ENCODE measurements around the gene SDF2L1. TPM values are rescaled to one million over a fixed set of nuclear protein-coding genes. Genes with fewer than 3 reads are reported as not detected.
A peak's percentile ranks its signal among the peaks of the same experiment; 100 is the strongest.

SDF2L1 gene
- total RNA-seq, 1 donor from 2014 or later = 4.3 TPM

DNA sequence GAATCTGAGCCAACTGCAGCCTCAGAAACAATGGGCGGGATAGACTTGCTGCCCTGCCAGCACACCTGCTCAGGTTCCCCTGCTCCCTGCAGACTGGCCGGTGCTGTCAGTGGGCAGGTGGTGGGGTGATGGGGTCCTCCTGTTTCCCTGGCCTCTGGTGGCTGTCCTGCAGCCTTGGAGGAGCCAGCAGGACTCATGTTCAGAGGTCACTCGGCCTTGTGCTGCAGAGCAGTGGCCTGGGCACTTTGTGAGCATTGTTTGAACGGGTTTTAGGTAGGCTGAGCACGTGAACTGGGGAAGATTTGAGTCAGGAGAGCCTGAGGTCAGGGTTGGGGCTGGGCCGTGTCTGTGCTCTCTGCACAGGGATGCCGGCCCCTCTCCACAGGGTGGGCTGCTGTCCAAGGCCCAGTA, 41.3 kb downstream of the SDF2L1 start:
- H3K4me1 Mint-ChIP-seq = peaks cover 2% of the 10 kb centered on the region
- no peaks in the 10 kb centered on the region for H3K27me3 ChIP-seq
- no peak overlapping the region for H3K27ac ChIP-seq
- no peak overlapping the region for H3K4me2 ChIP-seq
- no peak overlapping the region for H3K4me3 ChIP-seq
- H3K27ac Mint-ChIP-seq = no peak overlapping the region
- no peak for DNase-seq (ENCODE audit: low spot score)
- H4K20me1 ChIP-seq (ENCODE audit: low read depth) = no peaks in the 10 kb centered on the region
- no peaks in the 10 kb centered on the region for H3K9me3 ChIP-seq (ENCODE audit: low read depth)
- H3K4me3 Mint-ChIP-seq = no peak overlapping the region
- TF ChIP-seq, protein P1, sequence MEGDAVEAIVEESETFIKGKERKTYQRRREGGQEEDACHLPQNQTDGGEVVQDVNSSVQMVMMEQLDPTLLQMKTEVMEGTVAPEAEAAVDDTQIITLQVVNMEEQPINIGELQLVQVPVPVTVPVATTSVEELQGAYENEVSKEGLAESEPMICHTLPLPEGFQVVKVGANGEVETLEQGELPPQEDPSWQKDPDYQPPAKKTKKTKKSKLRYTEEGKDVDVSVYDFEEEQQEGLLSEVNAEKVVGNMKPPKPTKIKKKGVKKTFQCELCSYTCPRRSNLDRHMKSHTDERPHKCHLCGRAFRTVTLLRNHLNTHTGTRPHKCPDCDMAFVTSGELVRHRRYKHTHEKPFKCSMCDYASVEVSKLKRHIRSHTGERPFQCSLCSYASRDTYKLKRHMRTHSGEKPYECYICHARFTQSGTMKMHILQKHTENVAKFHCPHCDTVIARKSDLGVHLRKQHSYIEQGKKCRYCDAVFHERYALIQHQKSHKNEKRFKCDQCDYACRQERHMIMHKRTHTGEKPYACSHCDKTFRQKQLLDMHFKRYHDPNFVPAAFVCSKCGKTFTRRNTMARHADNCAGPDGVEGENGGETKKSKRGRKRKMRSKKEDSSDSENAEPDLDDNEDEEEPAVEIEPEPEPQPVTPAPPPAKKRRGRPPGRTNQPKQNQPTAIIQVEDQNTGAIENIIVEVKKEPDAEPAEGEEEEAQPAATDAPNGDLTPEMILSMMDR (IDR thresholded peaks at IDR 0.05) = no peak
- no peak for TF ChIP-seq EZH2phosphoT487 (IDR thresholded peaks at IDR 0.05)
- no peak for TF ChIP-seq EZH2 (IDR thresholded peaks at IDR 0.05)
- no peak overlapping the region for H3K9ac ChIP-seq
- H2AFZ ChIP-seq (replicated peaks) = no peak overlapping the region
- H3F3A ChIP-seq (ENCODE audit: low read depth) = no peaks in the 10 kb centered on the region
- no peaks in the 10 kb centered on the region for H3K36me3 ChIP-seq
- no peaks in the 10 kb centered on the region for H3K79me2 ChIP-seq (ENCODE audit: low read depth)
- peaks cover 9% of the 10 kb centered on the region for H3K27me3 Mint-ChIP-seq (ENCODE audit: insufficient read depth, low read depth)
- H3K4me1 ChIP-seq = no peaks in the 10 kb centered on the region
- H3K9me3 Mint-ChIP-seq = no peaks in the 10 kb centered on the region
- peaks cover 9% of the 10 kb centered on the region for H3K36me3 Mint-ChIP-seq

DNA sequence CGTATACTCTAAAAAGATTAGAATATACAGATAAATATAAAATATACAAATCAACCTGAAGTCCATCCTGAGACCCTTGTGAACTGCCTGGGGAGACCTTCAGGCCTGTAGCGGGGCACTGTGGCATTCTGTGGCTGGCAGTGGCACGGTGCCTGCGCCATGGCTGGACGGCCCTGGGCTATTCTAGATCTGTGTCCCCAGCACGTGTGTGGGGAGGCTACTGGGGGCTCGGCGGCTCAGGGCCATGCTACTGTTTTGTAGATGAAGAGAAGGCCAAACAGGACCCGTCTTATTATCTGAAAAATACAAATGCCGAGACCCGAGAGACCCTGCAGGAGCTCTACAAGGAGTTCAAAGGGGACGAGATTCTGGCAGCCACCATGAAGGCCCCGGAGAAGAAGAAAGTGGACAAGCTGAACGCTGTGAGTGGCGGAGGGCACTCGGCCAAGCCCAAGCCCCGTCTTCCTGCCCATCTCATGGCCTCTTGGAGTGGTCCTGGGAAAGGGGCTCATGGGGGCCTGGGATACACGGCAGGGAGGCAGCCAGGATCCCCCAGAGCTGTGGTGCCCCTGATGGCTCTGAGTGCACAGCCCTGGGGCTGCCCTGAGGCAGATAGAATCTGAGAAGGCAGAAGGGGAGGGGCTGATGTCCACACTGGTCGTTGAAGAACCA, 42.5 kb downstream of the SDF2L1 start:
- Mint-ChIP-seq H3K4me1 (peaks cover 2% of the 10 kb centered on the region), H3K4me3 (no peak overlapping the region), H3K27me3 (ENCODE audit: insufficient read depth, low read depth) (peaks cover 12% of the 10 kb centered on the region), H3K36me3 (peaks cover 6% of the 10 kb centered on the region), H3K27ac (no peak overlapping the region), H3K9me3 (no peaks in the 10 kb centered on the region)
- Histone ChIP-seq H3K4me2 (no peak overlapping the region), H3K9ac (no peak overlapping the region), H3K9me3 (ENCODE audit: low read depth) (no peaks in the 10 kb centered on the region), H2AFZ (replicated peaks) (no peak overlapping the region), H3K27me3 (no peaks in the 10 kb centered on the region), H3K4me3 (no peak overlapping the region), H3K79me2 (ENCODE audit: low read depth) (no peaks in the 10 kb centered on the region), H3K4me1 (no peaks in the 10 kb centered on the region), H3K27ac (no peak overlapping the region), H3F3A (ENCODE audit: low read depth) (no peaks in the 10 kb centered on the region), H4K20me1 (ENCODE audit: low read depth) (no peaks in the 10 kb centered on the region), H3K36me3 (no peaks in the 10 kb centered on the region)
- DNase-seq (ENCODE audit: low spot score) = no peak
- no peak for TF ChIP-seq EZH2phosphoT487 (IDR thresholded peaks at IDR 0.05)
- TF ChIP-seq, protein P1 (IDR thresholded peaks at IDR 0.05) = no peak
- no peak for TF ChIP-seq EZH2 (IDR thresholded peaks at IDR 0.05)

DNA sequence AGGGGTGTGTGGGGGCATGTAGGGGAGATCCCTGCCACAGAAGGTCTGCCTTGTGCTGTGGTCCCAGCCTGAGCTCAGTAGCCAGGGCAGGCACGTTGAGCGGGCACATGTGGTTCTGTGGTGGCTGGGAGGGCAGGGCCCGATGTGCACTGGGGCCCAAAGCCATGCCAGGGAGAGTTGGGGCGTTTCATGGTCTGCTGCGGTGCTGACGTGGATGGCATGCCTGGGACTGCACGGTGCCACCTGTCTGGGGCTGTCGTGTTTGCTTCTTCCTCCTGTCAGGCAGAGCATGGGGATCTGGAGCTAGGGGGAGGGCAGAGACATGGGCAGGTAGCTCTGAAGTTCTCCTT, 43.0 kb downstream of the SDF2L1 start:
- no peak overlapping the region for H3K27ac ChIP-seq
- H3K9ac ChIP-seq = no peak overlapping the region
- H3K36me3 ChIP-seq = no peaks in the 10 kb centered on the region
- no peaks in the 10 kb centered on the region for H3F3A ChIP-seq (ENCODE audit: low read depth)
- H4K20me1 ChIP-seq (ENCODE audit: low read depth) = no peaks in the 10 kb centered on the region
- peaks cover 6% of the 10 kb centered on the region for H3K36me3 Mint-ChIP-seq
- H3K4me1 ChIP-seq = no peaks in the 10 kb centered on the region
- H3K9me3 Mint-ChIP-seq = no peaks in the 10 kb centered on the region
- H3K4me3 ChIP-seq = no peak overlapping the region
- no peak overlapping the region for H3K4me3 Mint-ChIP-seq
- peaks cover 12% of the 10 kb centered on the region for H3K27me3 Mint-ChIP-seq (ENCODE audit: insufficient read depth, low read depth)
- no peaks in the 10 kb centered on the region for H3K79me2 ChIP-seq (ENCODE audit: low read depth)
- peaks cover 2% of the 10 kb centered on the region for H3K4me1 Mint-ChIP-seq
- no peaks in the 10 kb centered on the region for H3K9me3 ChIP-seq (ENCODE audit: low read depth)
- no peaks in the 10 kb centered on the region for H3K27me3 ChIP-seq
- H3K4me2 ChIP-seq = no peak overlapping the region
- peak overlapping the region; percentile 68 for H3K27ac Mint-ChIP-seq
- DNase-seq (ENCODE audit: low spot score) = no peak
- TF ChIP-seq, protein P1 (IDR thresholded peaks at IDR 0.05) = no peak
- no peak for TF ChIP-seq EZH2 (IDR thresholded peaks at IDR 0.05)
- no peak for TF ChIP-seq EZH2phosphoT487 (IDR thresholded peaks at IDR 0.05)
- no peak overlapping the region for H2AFZ ChIP-seq (replicated peaks)

Measured in neural progenitor cell (in vitro differentiated cells).